Testis (tissue), 2 donors: ENCODE data around the gene IL17A.

Source experiments
- CTCF ChIP-seq, 3 experiments: fragments of 450-650 bp in 2 of 3; fragments of 200-600 bp in 1 of 3; sonication (generic) in 1 of 3; IDR thresholded peaks; one replicate each; pipeline ENCODE4 v1.5.1; 2016 to 2019; ENCODE audit warnings: antibody characterized with exemption in 3 of 3, mild to moderate bottlenecking in 2 of 3, moderate library complexity in 1 of 3
- POLR2A ChIP-seq: fragments of 450-650 bp; IDR thresholded peaks from one replicate; pipeline ENCODE4 v1.6.1; 2017; ENCODE audit warnings: antibody characterized with exemption, mild to moderate bottlenecking, moderate library complexity

- TF ChIP-seq CTCF (IDR thresholded peaks at IDR 0.05) (no peak), POLR2A (no peak)
Observed at GRCh38 chr6:52227495-52227894, 41.3 kb downstream of the IL17A start.
